Measurements from ENCODE around the gene ATP1B1.

ATP1B1 gene

DNA sequence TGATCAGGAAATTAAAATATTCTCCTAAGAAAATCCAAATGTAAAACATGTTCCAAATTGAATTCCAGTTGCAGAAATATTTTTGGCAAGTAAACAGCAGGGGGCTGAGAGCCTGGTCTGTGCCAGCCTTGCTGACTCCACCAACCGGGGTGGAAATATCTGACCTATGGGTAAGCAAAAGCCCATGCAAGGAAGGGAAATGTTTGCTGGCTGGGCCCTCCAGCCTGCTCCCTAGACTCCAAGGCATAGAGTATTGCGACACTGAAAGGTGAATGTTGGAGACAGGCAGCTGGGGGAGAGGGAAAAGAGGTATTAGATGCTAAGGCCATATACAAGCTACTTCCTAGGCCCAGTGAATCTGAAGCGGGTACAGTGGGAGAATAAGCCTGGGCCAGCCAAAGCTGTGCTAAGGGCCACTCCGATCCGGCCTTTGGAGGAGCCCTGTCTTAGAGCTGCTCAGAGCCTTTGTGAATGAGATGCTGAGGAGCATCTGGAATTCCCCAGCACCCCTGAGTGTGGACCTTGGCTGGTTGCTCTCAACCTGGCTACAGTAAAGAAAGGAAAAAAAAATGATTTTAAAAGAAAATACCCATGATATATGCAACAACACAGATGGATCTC is 24.9 kb upstream of the ATP1B1 start:
- H3K9ac ChIP-seq (ENCODE audit: low read length): no peak overlapping the region
- no peak overlapping the region for H3K4me3 ChIP-seq (ENCODE audit: low read depth, low read length)
- no peaks in the 10 kb centered on the region for H3K9me3 ChIP-seq (ENCODE audit: control insufficient read depth, insufficient read depth, low read depth, low read length)
- no peaks in the 10 kb centered on the region for H3K36me3 ChIP-seq (ENCODE audit: control insufficient read depth, insufficient read depth, low read length)
- H3K27me3 ChIP-seq (ENCODE audit: control insufficient read depth, insufficient read depth, low read length): no peaks in the 10 kb centered on the region
- H3K4me1 ChIP-seq (ENCODE audit: control insufficient read depth, insufficient read depth, low read length): peaks cover 2% of the 10 kb centered on the region; the same call in 1 of the 2 replicates
- no peak overlapping the region for H3K27ac ChIP-seq (ENCODE audit: low read depth, low read length)

DNA sequence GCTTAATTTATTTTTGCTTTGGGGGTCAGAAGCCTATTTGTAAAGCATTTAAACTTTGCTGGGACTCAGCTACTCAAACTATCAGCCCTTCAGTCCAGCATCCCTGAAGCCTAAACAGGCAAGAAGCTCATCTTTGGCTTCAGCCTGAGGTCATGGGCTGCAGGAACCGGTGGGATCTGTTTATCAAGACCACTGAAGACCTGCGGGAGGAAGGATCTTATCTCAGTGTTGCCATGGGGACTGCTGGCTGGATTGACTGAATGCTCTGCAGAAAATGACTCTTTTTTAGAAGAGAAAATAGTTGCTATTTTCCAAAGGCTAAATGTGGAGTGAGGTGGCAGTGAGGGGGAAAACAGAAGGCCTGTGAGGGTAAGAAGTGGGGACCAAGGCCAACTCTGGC is 20.6 kb upstream of the ATP1B1 start:
- no peak overlapping the region for H3K27ac ChIP-seq (ENCODE audit: low read depth, low read length)
- no peak overlapping the region for H3K4me3 ChIP-seq (ENCODE audit: low read depth, low read length)
- no peaks in the 10 kb centered on the region; the same call in 1 of the 2 replicates for H3K4me1 ChIP-seq (ENCODE audit: control insufficient read depth, insufficient read depth, low read length)
- no peak overlapping the region for H3K9ac ChIP-seq (ENCODE audit: low read length)
- no peaks in the 10 kb centered on the region for H3K9me3 ChIP-seq (ENCODE audit: control insufficient read depth, insufficient read depth, low read depth, low read length)
- H3K27me3 ChIP-seq (ENCODE audit: control insufficient read depth, insufficient read depth, low read length): no peaks in the 10 kb centered on the region
- no peaks in the 10 kb centered on the region for H3K36me3 ChIP-seq (ENCODE audit: control insufficient read depth, insufficient read depth, low read length)

DNA sequence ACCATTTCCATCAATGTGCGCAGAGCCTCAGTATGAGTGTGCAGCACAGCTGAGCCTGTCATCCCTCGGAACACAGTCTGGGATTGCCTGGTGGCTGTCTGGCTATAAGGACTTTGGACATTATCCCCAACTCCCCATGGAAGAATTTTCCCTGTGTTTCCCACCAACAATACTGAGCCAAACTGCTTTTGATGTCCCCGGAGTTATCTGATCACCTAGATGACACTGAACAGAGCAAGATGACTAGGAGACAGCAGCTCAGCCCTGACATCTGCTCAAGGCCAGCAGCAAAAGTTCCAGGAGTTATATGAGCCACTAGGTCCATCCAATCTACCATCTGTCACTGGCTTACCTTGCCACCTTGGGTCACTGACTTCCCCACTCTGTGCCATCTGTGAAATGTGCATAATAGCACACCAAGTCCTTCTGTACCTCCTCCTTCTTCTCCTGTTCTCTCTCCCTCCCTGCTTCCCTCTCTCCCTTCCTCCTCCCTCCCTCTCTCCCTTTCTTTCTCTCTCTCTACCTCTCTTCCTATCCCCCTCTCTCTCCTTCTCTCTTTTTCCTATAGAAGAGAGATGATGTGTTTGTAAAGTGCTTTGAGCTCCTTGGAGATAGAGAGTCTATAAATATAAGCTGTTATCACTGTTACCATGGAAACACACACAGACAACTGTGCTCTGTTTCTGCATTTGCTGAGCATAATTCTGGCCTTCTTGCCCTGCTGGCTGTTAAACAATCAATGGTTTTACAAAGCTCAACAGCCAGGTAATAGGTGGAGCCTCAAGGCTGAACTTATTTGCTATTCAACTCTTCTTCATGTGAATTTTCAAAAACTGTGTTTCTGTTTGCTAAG is 19.7 kb upstream of the ATP1B1 start:
- no peaks in the 10 kb centered on the region for H3K27me3 ChIP-seq (ENCODE audit: control insufficient read depth, insufficient read depth, low read length)
- H3K36me3 ChIP-seq (ENCODE audit: control insufficient read depth, insufficient read depth, low read length): no peaks in the 10 kb centered on the region
- H3K4me3 ChIP-seq (ENCODE audit: low read depth, low read length): no peak overlapping the region
- no peaks in the 10 kb centered on the region for H3K9me3 ChIP-seq (ENCODE audit: control insufficient read depth, insufficient read depth, low read depth, low read length)
- H3K9ac ChIP-seq (ENCODE audit: low read length): no peak overlapping the region
- no peak overlapping the region for H3K27ac ChIP-seq (ENCODE audit: low read depth, low read length)
- no peaks in the 10 kb centered on the region; the same call in 1 of the 2 replicates for H3K4me1 ChIP-seq (ENCODE audit: control insufficient read depth, insufficient read depth, low read length)

DNA sequence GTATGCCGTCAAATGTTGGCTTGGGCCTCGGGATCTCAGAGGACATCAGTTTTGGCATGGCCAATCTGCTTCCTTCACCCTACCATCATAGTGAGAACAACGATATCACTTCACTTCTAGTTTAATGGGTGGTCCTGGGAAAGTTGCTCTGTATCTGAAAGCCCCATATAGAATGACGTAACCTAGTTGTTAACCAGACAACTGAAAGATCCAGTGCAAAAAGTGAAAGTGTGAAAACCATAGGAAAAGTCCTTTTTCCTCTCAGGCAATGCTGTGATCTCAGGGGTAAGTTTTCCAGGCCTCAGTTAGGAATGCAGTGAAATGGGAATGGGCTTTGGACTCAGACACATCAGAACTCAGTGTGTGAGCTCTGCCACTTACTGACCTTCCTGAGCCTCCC is 18.6 kb upstream of the ATP1B1 start:
- Histone ChIP-seq H3K27me3 (ENCODE audit: control insufficient read depth, insufficient read depth, low read length) (no peaks in the 10 kb centered on the region), H3K4me3 (ENCODE audit: low read depth, low read length) (no peak overlapping the region), H3K27ac (ENCODE audit: low read depth, low read length) (no peak overlapping the region), H3K36me3 (ENCODE audit: control insufficient read depth, insufficient read depth, low read length) (no peaks in the 10 kb centered on the region), H3K9ac (ENCODE audit: low read length) (no peak overlapping the region), H3K9me3 (ENCODE audit: control insufficient read depth, insufficient read depth, low read depth, low read length) (no peaks in the 10 kb centered on the region), H3K4me1 (ENCODE audit: control insufficient read depth, insufficient read depth, low read length) (no peaks in the 10 kb centered on the region; the same call in 1 of the 2 replicates)

DNA sequence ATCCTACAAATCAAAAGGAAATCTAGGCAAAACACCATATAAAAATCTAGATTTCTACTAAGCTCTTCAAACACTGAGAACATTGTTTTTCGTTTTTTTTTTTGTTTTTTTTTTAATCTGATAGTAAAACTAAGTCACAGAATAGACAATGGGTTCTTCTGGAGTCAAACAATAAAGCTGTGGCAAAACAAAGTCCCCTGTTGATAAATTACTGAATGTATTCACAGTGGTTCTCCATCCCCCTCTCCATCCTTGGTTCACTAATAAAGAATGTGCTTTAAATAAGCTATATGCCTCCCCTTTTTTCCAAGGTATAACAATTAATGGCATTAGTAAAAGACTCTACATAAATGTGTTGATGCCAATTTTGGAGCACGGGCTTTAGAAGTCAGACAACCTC is 16.7 kb upstream of the ATP1B1 start:
- no peaks in the 10 kb centered on the region for H3K36me3 ChIP-seq (ENCODE audit: control insufficient read depth, insufficient read depth, low read length)
- H3K27me3 ChIP-seq (ENCODE audit: control insufficient read depth, insufficient read depth, low read length): no peaks in the 10 kb centered on the region
- no peaks in the 10 kb centered on the region for H3K9me3 ChIP-seq (ENCODE audit: control insufficient read depth, insufficient read depth, low read depth, low read length)
- no peak overlapping the region for H3K4me3 ChIP-seq (ENCODE audit: low read depth, low read length)
- H3K4me1 ChIP-seq (ENCODE audit: control insufficient read depth, insufficient read depth, low read length): no peaks in the 10 kb centered on the region; the same call in 1 of the 2 replicates
- H3K27ac ChIP-seq (ENCODE audit: low read depth, low read length): no peak overlapping the region
- no peak overlapping the region for H3K9ac ChIP-seq (ENCODE audit: low read length)

DNA sequence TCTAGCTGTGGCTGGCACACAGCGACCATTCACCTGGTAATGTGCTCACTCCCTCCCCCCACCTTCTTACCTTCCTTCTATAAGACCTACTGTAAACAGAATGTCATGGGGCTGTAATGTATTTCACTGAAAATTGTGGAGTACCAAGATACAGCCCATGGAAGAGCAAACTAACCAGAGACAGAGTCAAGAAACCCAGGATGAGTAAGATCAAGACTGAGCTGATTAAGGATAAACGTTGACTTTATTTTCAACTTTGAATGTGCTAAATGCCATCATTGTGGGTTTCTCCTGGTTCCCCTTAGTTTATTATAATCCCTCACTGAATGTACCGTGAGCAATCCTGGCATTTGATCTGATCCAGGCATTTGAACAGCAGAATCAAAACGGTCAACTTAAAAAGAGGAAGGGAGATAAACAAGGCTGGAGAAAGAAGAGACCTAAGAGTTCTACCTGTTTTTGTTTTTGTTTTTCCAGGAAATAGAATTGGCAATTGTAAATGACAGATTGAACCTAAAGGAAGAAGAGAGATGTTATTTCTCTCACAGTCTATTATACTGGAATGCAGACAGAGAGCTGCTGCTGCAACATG is 16.1 kb upstream of the ATP1B1 start:
- Histone ChIP-seq H3K4me3 (ENCODE audit: low read depth, low read length) (no peak overlapping the region), H3K9me3 (ENCODE audit: control insufficient read depth, insufficient read depth, low read depth, low read length) (no peaks in the 10 kb centered on the region), H3K4me1 (ENCODE audit: control insufficient read depth, insufficient read depth, low read length) (no peaks in the 10 kb centered on the region; the same call in 1 of the 2 replicates), H3K27me3 (ENCODE audit: control insufficient read depth, insufficient read depth, low read length) (no peaks in the 10 kb centered on the region), H3K27ac (ENCODE audit: low read depth, low read length) (no peak overlapping the region), H3K36me3 (ENCODE audit: control insufficient read depth, insufficient read depth, low read length) (no peaks in the 10 kb centered on the region), H3K9ac (ENCODE audit: low read length) (no peak overlapping the region)

DNA sequence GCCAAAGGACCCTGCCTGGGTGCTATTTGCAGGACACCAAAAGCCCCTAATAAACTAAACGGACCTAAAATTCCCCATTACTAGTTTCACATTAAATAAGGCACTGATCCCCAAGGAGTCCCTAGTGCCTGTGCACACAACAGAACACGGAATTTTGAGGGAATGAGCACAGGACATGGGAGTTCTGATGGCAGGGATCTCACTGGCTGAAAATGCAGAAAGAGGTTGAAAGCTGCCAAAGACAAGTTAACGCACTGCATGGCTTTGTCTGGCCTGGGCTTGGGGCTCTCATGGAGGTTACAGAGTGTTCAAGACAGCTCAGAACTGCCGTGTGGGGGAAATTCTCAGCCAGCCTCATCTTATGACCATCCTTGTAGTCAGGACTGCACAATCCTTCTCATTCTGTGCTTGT is 15.6 kb upstream of the ATP1B1 start:
- Histone ChIP-seq H3K4me1 (ENCODE audit: control insufficient read depth, insufficient read depth, low read length) (no peaks in the 10 kb centered on the region; the same call in 1 of the 2 replicates), H3K4me3 (ENCODE audit: low read depth, low read length) (no peak overlapping the region), H3K9ac (ENCODE audit: low read length) (no peak overlapping the region), H3K27ac (ENCODE audit: low read depth, low read length) (no peak overlapping the region), H3K36me3 (ENCODE audit: control insufficient read depth, insufficient read depth, low read length) (no peaks in the 10 kb centered on the region), H3K27me3 (ENCODE audit: control insufficient read depth, insufficient read depth, low read length) (no peaks in the 10 kb centered on the region), H3K9me3 (ENCODE audit: control insufficient read depth, insufficient read depth, low read depth, low read length) (no peaks in the 10 kb centered on the region)

DNA sequence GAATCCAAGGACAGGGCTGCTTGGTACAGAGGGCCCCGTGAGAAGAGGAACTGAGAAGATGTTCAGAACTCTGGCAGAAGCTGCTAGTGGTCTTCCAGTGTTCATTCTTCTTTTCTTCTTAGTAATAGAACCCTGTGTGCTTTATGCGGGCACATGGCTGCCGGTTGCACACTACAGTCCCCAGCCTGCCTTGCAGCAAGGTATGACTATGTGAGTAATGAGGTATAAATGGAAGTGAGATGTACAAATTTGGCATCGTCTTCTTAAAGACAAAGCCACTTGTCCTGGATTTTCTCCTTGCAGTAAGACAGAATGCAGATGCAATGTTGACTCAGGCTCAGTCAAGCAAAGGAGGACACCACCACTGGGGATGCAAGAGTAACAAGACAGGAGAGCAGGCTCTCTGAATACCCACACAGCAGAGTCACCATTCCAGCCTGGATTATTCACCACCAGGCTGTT is 15.0 kb upstream of the ATP1B1 start:
- Histone ChIP-seq H3K4me3 (ENCODE audit: low read depth, low read length) (no peak overlapping the region), H3K27ac (ENCODE audit: low read depth, low read length) (no peak overlapping the region), H3K36me3 (ENCODE audit: control insufficient read depth, insufficient read depth, low read length) (no peaks in the 10 kb centered on the region), H3K9ac (ENCODE audit: low read length) (no peak overlapping the region), H3K27me3 (ENCODE audit: control insufficient read depth, insufficient read depth, low read length) (no peaks in the 10 kb centered on the region), H3K9me3 (ENCODE audit: control insufficient read depth, insufficient read depth, low read depth, low read length) (no peaks in the 10 kb centered on the region), H3K4me1 (ENCODE audit: control insufficient read depth, insufficient read depth, low read length) (no peaks in the 10 kb centered on the region; the same call in 1 of the 2 replicates)

DNA sequence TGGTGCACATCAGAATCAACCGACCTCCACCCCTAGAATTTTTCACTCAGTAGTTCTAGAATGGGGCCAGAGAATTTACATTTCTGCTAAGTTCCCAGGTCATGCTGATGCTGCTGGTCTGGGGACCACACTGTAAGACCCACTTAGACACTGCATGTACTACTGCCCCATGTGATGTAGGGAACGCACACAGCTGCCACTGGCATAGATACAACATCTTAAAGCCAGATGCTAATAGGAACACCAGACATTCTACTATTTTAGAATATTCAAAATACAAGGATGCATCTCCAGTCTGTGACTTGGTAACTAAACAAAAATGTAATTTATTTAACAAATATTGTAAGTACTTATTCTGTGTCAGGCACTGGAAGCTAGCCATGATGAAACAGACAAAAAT is 14.1 kb upstream of the ATP1B1 start:
- H3K27me3 ChIP-seq (ENCODE audit: control insufficient read depth, insufficient read depth, low read length): no peaks in the 10 kb centered on the region
- no peak overlapping the region for H3K4me3 ChIP-seq (ENCODE audit: low read depth, low read length)
- no peaks in the 10 kb centered on the region for H3K9me3 ChIP-seq (ENCODE audit: control insufficient read depth, insufficient read depth, low read depth, low read length)
- H3K9ac ChIP-seq (ENCODE audit: low read length): no peak overlapping the region
- no peak overlapping the region for H3K27ac ChIP-seq (ENCODE audit: low read depth, low read length)
- H3K4me1 ChIP-seq (ENCODE audit: control insufficient read depth, insufficient read depth, low read length): no peaks in the 10 kb centered on the region
- H3K36me3 ChIP-seq (ENCODE audit: control insufficient read depth, insufficient read depth, low read length): no peaks in the 10 kb centered on the region

DNA sequence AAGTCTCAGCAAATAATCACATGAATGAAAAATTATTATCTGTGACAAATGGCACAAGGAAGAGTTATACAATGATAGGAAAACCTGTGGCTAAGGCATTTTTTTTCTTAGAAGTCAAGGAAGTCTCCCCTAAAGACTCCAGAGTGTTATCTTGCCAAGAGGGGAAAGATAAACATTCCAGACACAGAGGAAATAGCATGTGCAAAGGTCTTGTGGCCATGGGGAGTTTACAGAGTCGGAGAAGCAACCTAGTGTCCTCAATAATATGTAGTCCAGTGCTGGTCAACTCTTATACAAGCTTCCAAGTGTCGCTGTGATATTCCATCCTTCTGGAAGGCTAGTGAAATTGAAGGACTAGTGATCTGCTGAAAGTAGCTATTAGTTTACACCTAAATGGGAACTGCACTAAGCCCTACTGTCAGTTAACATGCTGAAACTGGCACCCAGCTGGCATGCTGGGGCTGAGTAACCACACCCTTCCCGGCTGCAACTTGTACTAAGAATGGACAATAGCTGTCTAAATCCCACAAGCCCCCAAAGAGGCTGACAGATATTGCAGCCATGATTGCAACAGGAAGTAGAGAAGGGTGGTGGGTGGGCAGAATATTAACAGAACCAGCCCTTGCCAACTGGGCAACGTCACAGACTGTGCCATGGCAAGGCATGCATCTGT is 11.5 kb upstream of the ATP1B1 start:
- Histone ChIP-seq H3K9me3 (ENCODE audit: control insufficient read depth, insufficient read depth, low read depth, low read length) (no peaks in the 10 kb centered on the region), H3K27ac (ENCODE audit: low read depth, low read length) (no peak overlapping the region)

More for the DNA sequence above, 11.5 kb upstream of the ATP1B1 start:
- no peaks in the 10 kb centered on the region for H3K36me3 ChIP-seq (ENCODE audit: control insufficient read depth, insufficient read depth, low read length)
- no peak overlapping the region for H3K9ac ChIP-seq (ENCODE audit: low read length)
- no peak overlapping the region for H3K4me3 ChIP-seq (ENCODE audit: low read depth, low read length)
- no peaks in the 10 kb centered on the region for H3K4me1 ChIP-seq (ENCODE audit: control insufficient read depth, insufficient read depth, low read length)
- H3K27me3 ChIP-seq (ENCODE audit: control insufficient read depth, insufficient read depth, low read length): no peaks in the 10 kb centered on the region

Measured in HUES6 (cell line).